ENCODE measurements around the gene TEAD1.

The TEAD1 gene

GRCh38 chr11:12686246-12687060 lies 12.2 kb downstream of the TEAD1 start:
- no peak for DNase-seq (ENCODE audit: low read depth)

DNA sequence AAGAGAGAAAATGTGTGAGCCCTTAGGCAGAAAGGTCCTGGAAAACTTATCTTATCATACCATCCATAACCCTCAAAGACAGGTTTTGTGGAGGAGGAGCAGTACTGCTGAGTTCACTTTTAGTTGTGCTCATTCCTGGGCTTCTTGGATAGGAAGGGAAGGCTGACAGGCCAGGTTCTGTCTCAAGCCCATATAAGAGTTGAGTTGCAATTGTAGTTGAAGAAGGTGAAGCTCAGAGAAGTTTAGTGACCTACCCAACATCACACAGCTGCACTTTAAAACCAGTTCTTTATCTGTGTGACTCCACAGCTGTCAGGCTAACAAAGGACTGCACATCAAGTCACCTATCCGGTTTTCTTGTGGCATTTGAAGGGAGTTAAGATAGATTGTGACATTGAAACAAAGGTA lies 13.0 kb downstream of the TEAD1 start:
- DNase-seq (ENCODE audit: low read depth) = no peak

GRCh38 chr11:12687740-12688139 lies 13.5 kb downstream of the TEAD1 start:
- no peak for DNase-seq (ENCODE audit: low read depth)

GRCh38 chr11:12689029-12689755 lies 15.0 kb downstream of the TEAD1 start:
- DNase-seq (ENCODE audit: low read depth) = no peak

- no peak for DNase-seq (ENCODE audit: low read depth)
Observed at GRCh38 chr11:12690663-12691062, 16.4 kb downstream of the TEAD1 start.

DNA sequence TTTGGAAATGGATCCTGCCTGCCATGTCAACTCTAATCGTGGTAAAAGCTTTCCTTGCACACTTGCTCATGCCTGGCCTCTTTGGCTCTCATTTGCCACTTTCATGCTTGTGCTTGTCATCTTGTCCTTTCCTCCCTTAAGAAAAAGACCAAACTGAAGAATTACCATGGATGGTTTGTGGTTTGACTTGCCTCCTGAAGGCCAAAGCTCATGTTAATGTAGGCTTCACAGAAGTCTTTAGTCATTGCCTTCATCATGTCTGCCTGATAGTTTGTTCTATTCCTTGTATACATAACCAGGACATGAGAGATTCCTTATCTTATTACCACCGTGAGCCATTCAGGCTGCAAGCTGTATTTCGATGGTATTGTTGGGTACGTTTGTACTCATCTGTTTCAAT lies 17.3 kb downstream of the TEAD1 start:
- DNase-seq (ENCODE audit: low read depth) = no peak

- DNase-seq (ENCODE audit: low read depth) = no peak
Observed at GRCh38 chr11:12692229-12693075, 18.2 kb downstream of the TEAD1 start.

- DNase-seq (ENCODE audit: low read depth) = no peak
Observed at GRCh38 chr11:12693094-12693478, 18.9 kb downstream of the TEAD1 start.

GRCh38 chr11:12693479-12694182 lies 19.4 kb downstream of the TEAD1 start:
- DNase-seq (ENCODE audit: low read depth) = peak; percentile 94

GRCh38 chr11:12694183-12694531 lies 19.9 kb downstream of the TEAD1 start:
- DNase-seq (ENCODE audit: low read depth) = no peak

GRCh38 chr11:12695221-12695794 lies 21.1 kb downstream of the TEAD1 start:
- no peak for DNase-seq (ENCODE audit: low read depth)

DNA sequence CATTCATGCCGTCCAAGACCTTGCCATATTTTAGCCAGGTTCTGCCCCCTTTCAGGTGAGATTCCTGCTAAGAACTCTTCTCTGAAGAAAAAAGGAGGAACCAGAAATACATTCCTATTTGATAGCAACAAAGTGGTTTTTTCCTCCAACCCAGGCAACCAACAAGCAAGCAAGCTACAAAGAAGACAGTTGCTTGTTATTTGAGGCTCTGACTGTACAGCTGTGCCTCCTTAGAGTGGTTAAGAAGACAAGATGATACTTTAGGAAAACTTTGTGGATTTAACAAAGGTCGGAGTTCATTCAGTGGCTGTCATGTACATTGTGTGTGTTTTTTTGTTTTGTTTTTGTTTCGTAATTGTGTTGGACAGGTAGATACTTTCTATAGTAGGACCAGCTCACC lies 21.7 kb downstream of the TEAD1 start:
- DNase-seq (ENCODE audit: low read depth) = no peak

- no peak for DNase-seq (ENCODE audit: low read depth)
Observed at GRCh38 chr11:12696911-12697581, 22.8 kb downstream of the TEAD1 start.

DNA sequence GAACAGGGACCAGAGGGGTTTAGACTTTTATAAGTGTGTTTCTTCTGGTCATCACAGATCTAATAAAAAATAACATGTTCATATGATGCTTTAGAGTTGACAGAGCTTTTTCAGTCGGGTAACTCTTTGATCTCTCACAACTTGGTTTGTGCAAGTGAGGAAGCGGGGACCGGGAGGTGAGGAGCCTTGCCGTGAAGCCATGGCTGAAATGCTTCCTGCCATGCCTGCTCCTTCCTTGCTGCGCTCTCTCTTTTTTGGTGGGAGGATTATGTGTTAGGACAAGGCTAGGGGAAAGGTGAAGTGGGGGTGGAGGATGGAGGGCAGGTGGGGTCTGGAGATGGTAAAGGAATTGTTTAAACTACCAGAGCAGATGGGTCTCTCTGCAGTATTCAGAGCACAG lies 23.8 kb downstream of the TEAD1 start:
- DNase-seq (ENCODE audit: low read depth) = no peak

GRCh38 chr11:12701811-12702592 lies 27.8 kb downstream of the TEAD1 start:
- DNase-seq (ENCODE audit: low read depth) = no peak

- no peak for DNase-seq (ENCODE audit: low read depth)
Observed at GRCh38 chr11:12702999-12703453, 28.8 kb downstream of the TEAD1 start.

DNA sequence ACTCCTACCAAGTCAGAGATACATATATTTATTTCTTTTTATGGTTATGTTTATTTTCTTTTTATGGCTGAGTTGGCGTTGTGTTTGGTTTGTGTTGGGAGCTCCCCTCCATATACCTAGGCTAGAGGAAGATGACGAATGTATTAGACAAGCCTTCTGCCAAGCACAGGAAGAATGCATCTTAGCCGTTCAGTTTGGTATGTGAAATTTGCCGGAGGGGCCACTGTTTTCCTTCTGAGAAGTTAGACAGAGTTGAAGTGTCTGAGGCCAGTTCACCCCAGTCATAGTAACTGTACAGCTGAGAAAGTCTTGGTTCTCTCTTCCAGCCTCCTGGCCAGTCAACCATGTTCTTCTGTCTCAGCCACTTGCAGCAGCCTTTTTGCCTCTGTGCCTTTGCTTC lies 29.8 kb downstream of the TEAD1 start:
- no peak for DNase-seq (ENCODE audit: low read depth)

- DNase-seq (ENCODE audit: low read depth) = no peak
Observed at GRCh38 chr11:12705874-12706273, 31.7 kb downstream of the TEAD1 start.

DNA sequence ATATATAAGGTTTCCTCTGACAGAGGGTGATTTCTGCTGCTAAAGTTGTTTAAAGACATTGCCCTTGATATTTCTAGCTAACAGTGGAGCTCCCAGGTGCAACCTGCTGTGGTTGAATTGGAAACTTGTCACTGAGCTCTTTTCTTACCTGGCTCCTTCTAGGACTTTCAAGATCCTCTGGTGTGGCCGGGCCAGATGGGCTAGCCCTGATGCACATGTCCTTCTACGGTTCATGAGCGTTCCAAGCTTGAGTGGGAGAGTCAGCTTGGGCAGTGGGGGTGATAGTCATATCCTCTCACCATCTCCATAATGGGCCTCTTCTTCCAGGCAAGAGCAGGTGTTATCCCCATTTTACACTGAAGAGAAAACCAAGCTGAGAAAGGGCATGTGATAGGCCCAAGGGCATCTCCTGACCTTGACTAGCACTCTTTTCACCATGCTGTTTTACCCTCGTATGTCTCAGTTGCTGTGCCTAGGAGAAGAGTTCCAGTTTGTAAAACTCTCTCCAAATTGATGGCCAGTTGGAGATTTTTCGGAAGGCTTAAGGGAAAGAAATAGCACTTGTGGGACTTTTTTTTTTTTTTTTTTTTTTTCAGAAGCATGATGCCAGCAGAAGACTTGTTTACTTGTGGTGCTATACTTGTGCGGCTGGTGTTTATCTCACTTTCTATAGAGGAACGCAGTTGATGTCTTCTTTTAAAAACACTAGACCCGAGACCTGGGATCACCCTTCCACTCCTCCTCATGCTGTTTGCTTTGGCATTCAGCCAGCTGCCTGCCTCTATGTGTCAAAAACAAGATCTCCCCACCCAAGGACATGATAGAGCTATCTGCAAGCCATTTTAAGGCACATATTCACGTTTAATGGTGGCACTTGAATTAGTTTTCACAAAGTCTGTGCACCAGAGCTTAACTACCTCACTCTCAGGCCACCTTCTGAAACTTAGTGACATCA lies 32.6 kb downstream of the TEAD1 start:
- no peak for DNase-seq (ENCODE audit: low read depth)
